K562 (cell line): ENCODE data around the gene ANXA7. TPM values are rescaled to one million over a fixed set of nuclear protein-coding genes. Genes with fewer than 3 reads are reported as not detected.

Experiments
- ATAC-seq: fragments of 200-7000 bp; cut with Tn5 transposase; 3 replicates; pipeline ENCODE4 v1.9.1; 2020; ENCODE audit warnings: moderate library complexity
- BruUV-seq: library from RNA; stranded (reverse); fragments of 400-500 nt; replicated peaks from 2 replicates; lab custom pipeline; 2021; lab: Mats Ljungman, UMichigan
- CTCF ChIA-PET: fragments of 300-600 bp; formaldehyde crosslinking; extraction: SDS; loops from one replicate; lab custom pipeline; 2021; ENCODE audit warnings: low intra/inter-chr PET ratio; lab: Yijun Ruan, JAX
- POLR2A ChIA-PET: fragments of 300-600, 350-650 bp; sonication (Branson Sonifier 250); formaldehyde crosslinking; extraction: SDS; loops from one replicate; lab custom pipeline; 2021; ENCODE audit warnings: antibody characterized with exemption, inconsistent platforms; lab: Yijun Ruan, JAX
- DNase-seq, 4 experiments: peaks; one replicate each; pipeline versions ENCODE4 v3.0.0 to v3.0.0-alpha.2; 2011 to 2018; ENCODE audit warnings: low spot score in 3 of 4, mixed read lengths in 3 of 4; ENCODE audit errors: extremely low read depth in 1 of 4
- FAIRE-seq: peaks from 2 replicates; lab custom pipeline; 2011; peaks lifted over from hg19 to GRCh38; lab: Jason Lieb, UNC
- H2AFZ ChIP-seq: 2 replicates; pipeline ENCODE4 v1.6.0; 2011; ENCODE audit warnings: low read depth, low read length, control low read depth, inconsistent platforms
- H3K27ac ChIP-seq: fragments of 200-600 bp; 3 replicates; pipeline ENCODE4 v1.8.0; 2011; ENCODE audit warnings: low read depth, mild to moderate bottlenecking, control low read depth, inconsistent platforms, low read length, moderate library complexity, mixed read lengths; ENCODE audit errors: extremely low read depth
- H3K27me3 ChIP-seq, 2 experiments: fragments of 300-600 bp in 1 of 2; 2 replicates in 1 of 2; 3 replicates in 1 of 2; pipeline versions ENCODE4 v1.6.0 to v1.8.0; 2011; ENCODE audit warnings: inconsistent platforms in 2 of 2, low read length in 2 of 2, mild to moderate bottlenecking in 1 of 2, mixed read lengths in 1 of 2, moderate library complexity in 1 of 2; ENCODE audit not compliant: control insufficient read depth in 2 of 2, insufficient read depth in 2 of 2
- H3K36me3 ChIP-seq: fragments of 300-600 bp; 3 replicates; pipeline ENCODE4 v1.8.0; 2011; ENCODE audit warnings: mild to moderate bottlenecking, low read length, inconsistent platforms; ENCODE audit not compliant: control insufficient read depth, insufficient read depth
- H3K4me1 ChIP-seq, 2 experiments: fragments of 200-600 bp in 1 of 2; replicated peaks in 1 of 2; 2 replicates in 1 of 2; 3 replicates in 1 of 2; pipeline versions ENCODE4 v1.5.1 to v1.8.0; 2011; ENCODE audit warnings: inconsistent platforms in 2 of 2, low read length in 2 of 2, mild to moderate bottlenecking in 1 of 2, mixed read lengths in 1 of 2, moderate library complexity in 1 of 2; ENCODE audit not compliant: control insufficient read depth in 2 of 2, insufficient read depth in 2 of 2
- H3K4me2 ChIP-seq: 2 replicates; pipeline ENCODE4 v1.6.1; 2011; ENCODE audit warnings: low read length, control low read depth, inconsistent platforms, mixed read lengths; ENCODE audit not compliant: insufficient read depth
- H3K4me3 ChIP-seq: fragments of 200-600 bp; sonication (generic), shearing (Covaris generic); 2 replicates; pipeline ENCODE4 v1.5.1; 2016; ENCODE audit warnings: control low read depth, inconsistent platforms
- H3K79me2 ChIP-seq: fragments of 200-600 bp; 3 replicates; pipeline ENCODE4 v1.8.0; 2011; ENCODE audit warnings: low read length, inconsistent platforms; ENCODE audit not compliant: control insufficient read depth, insufficient read depth
- H3K9ac ChIP-seq, 2 experiments: 2 replicates each; pipeline versions ENCODE4 v1.6.0 to v1.6.1; 2011; ENCODE audit warnings: low read depth in 2 of 2, low read length in 2 of 2, control low read depth in 1 of 2, inconsistent platforms in 1 of 2, mild to moderate bottlenecking in 1 of 2, mixed read lengths in 1 of 2; ENCODE audit not compliant: insufficient read depth in 1 of 2
- H3K9me1 ChIP-seq: one replicate; pipeline ENCODE4 v1.6.0; 2011; ENCODE audit warnings: inconsistent platforms, mild to moderate bottlenecking, low read length, moderate library complexity; ENCODE audit not compliant: control insufficient read depth, insufficient read depth
- H3K9me3 ChIP-seq: replicated peaks from 2 replicates; pipeline ENCODE4 v1.5.1; 2011; ENCODE audit warnings: low read depth, low read length, inconsistent platforms; ENCODE audit not compliant: control insufficient read depth, insufficient read depth
- H4K20me1 ChIP-seq: replicated peaks from 2 replicates; pipeline ENCODE4 v1.6.1; 2011; ENCODE audit warnings: low read length, inconsistent platforms, mixed read lengths; ENCODE audit not compliant: control insufficient read depth, insufficient read depth
- PRDM10 ChIP-seq: fragments of 450-650 bp; IDR thresholded peaks from 2 replicates; pipeline ENCODE4 v1.6.1; 2018; ENCODE audit not compliant: partially characterized antibody
- PTBP1 ChIP-seq: fragments of 200-400 bp; formaldehyde crosslinking; IDR thresholded peaks from 2 replicates; pipeline ENCODE4 v1.6.1; 2017; ENCODE audit warnings: low read depth, low read length
- ZC3H4 ChIP-seq: sonication (generic); formaldehyde crosslinking; IDR thresholded peaks from 2 replicates; pipeline ENCODE4 v1.9.0; 2021; ENCODE audit warnings: missing genetic modification reagents, borderline replicate concordance
- WGBS: fragments of 100-300 bp; shearing (Covaris generic); methylation state at CpG from one replicate; pipeline ENCODE4 v1.1.6; 2016; ENCODE audit warnings: low coverage, mixed read lengths; ENCODE audit not compliant: insufficient coverage; ENCODE audit errors: missing lambda C conversion rate; 5-methylcytosine and 5-hydroxymethylcytosine counted together
- in situ Hi-C: fragments of 300-500 bp; cut with MboI; formaldehyde crosslinking; loops from 4 replicates; pipeline ENCODE4 v1.15.0; 2018; ENCODE audit warnings: inconsistent platforms, mixed read lengths
- intact Hi-C: fragments of 100-400 bp; cut with micrococcal nuclease; formaldehyde crosslinking; loops from 2 replicates; pipeline ENCODE4 v1.14.2; 2022
- polyA plus RNA-seq, 8 experiments: library from polyadenylated mRNA; depleted of rRNA in 4 of 8; stranded (reverse) in 5 of 8; unstranded in 3 of 8; fragments of >200 nt; fragmentation: Nextera tagmentation in 2 of 8; fragmentation: Illumina TruSeq in 1 of 8; extraction: Ambion mirVana in 2 of 8; extraction: Trizol in 1 of 8; gene quantifications; 2 replicates each; pipeline versions ENCODE4 v1.2.1 to v1.2.3, GENCODE V29; 2011 to 2014; ENCODE audit warnings: inconsistent platforms in 1 of 8, missing spikeins in 1 of 8
- total RNA-seq, 7 experiments: library from RNA; depleted of rRNA in 6 of 7; stranded (reverse); fragments of >200 nt in 6 of 7; fragmentation: Illumina TruSeq in 2 of 7; extraction: Trizol in 2 of 7; gene quantifications; 2 replicates each; pipeline versions ENCODE4 v1.2.1 to v1.2.3, GENCODE V29; 2011 to 2021; ENCODE audit warnings: low replicate concordance in 1 of 7

ANXA7 gene
- total and polyA plus RNA-seq, 9 of the 15 experiments (the other 6 are each of a cell fraction or from before 2014, with no cell fraction given): 81.6 to 157 (median 122) TPM

GRCh38 chr10:73401636-73402035 lies 12.2 kb downstream of the ANXA7 start:
- in situ Hi-C loops (no loop called here), intact Hi-C loops (loop anchor here (10.0 kb wide), 1 partner anchor 243 kb away; the partner anchor contains the start of gene MYOZ1)
- peaks cover 75% of the 10 kb centered on the region for H3K79me2 ChIP-seq
- H3K27me3 ChIP-seq: no peaks in the 10 kb centered on the region
- POLR2A ChIA-PET: interaction anchor here (1.0 kb wide), 1 partner anchor 9 kb away, joined by 3 read pairs; no protein-coding TSS in a partner anchor
- H3K27ac ChIP-seq: no peak overlapping the region
- H3K36me3 ChIP-seq: peaks cover 35% of the 10 kb centered on the region
- FAIRE-seq (no peak), ATAC-seq (no peak), DNase-seq (no peak)
- no peak overlapping the region for H3K9ac ChIP-seq
- H3K9me1 ChIP-seq: no peaks in the 10 kb centered on the region
- H3K4me1 ChIP-seq: peaks cover 5 to 10% of the 10 kb centered on the region in 2 experiments; a peak in 4 of 5 replicates
- H3K4me3 ChIP-seq: no peak overlapping the region
- no peak overlapping the region for H2AFZ ChIP-seq
- CTCF ChIA-PET: no interaction called here
- TF ChIP-seq ZC3H4 (CRISPR knock-in tag): no peak
- BruUV-seq: no TSS peak
- H4K20me1 ChIP-seq: no peaks in the 10 kb centered on the region; the same call in 1 of the 2 replicates
- WGBS: 90% methylated on average over 5 of the region's 6 CpGs
- H3K9me3 ChIP-seq: no peaks in the 10 kb centered on the region
- H3K4me2 ChIP-seq: no peak overlapping the region

GRCh38 chr10:73399063-73399462 lies 14.8 kb downstream of the ANXA7 start:
- TF ChIP-seq PRDM10: peak; percentile 32
- TF ChIP-seq PTBP1: no peak
- Histone ChIP-seq H3K9ac (no peak overlapping the region), H3K4me1 (no peaks in the 10 kb centered on the region), H2AFZ (no peak overlapping the region), H3K27ac (no peak overlapping the region), H3K4me3 (no peak overlapping the region), H4K20me1 (no peaks in the 10 kb centered on the region), H3K9me1 (no peaks in the 10 kb centered on the region), H3K27me3 (no peaks in the 10 kb centered on the region), H3K36me3 (peaks cover 57% of the 10 kb centered on the region), H3K4me2 (no peak overlapping the region), H3K79me2 (peaks cover 50% of the 10 kb centered on the region), H3K9me3 (no peaks in the 10 kb centered on the region)
- POLR2A ChIA-PET: interaction anchor here (1.9 kb wide), 1 partner anchor 13 kb away, joined by 16 read pairs; the partner anchor contains the start of gene ANXA7
- DNase-seq (no peak), FAIRE-seq (no peak), ATAC-seq (no peak)
- in situ Hi-C loops: no loop called here
- no TSS peak for BruUV-seq
- WGBS: 72% methylated on average over 4 of the region's 4 CpGs
- CTCF ChIA-PET: no interaction called here
- intact Hi-C loops: no loop called here
